CD8-positive, alpha-beta memory T cell (primary cell): ENCODE results near the gene EHBP1L1. TPM values are rescaled to one million over a fixed set of nuclear protein-coding genes. Genes with fewer than 3 reads are reported as not detected.
A peak's percentile ranks its signal among the peaks of the same experiment; 100 is the strongest.

Source experiments
- CTCF ChIA-PET: fragments of 350-600 bp; sonication (Branson Sonifier 250); formaldehyde crosslinking; loops from one replicate; lab custom pipeline; 2021; ENCODE audit warnings: antibody characterized with exemption; lab: Charles Lee
- POLR2A ChIA-PET: fragments of 350-600 bp; sonication (Branson Sonifier 250); formaldehyde crosslinking; loops from one replicate; lab custom pipeline; 2021; ENCODE audit warnings: antibody characterized with exemption; lab: Charles Lee
- DNase-seq, 5 donors: peaks; one replicate each; pipeline versions ENCODE4 v3.0.0 to v3.0.0-alpha.2; 2020 to 2022; ENCODE audit warnings: mixed read lengths in 1 of 5
- H3K27ac ChIP-seq: one replicate; pipeline ENCODE4 v1.7.0; 2013; ENCODE audit warnings: low read depth, mild to moderate bottlenecking, low read length, moderate library complexity
- H3K27me3 ChIP-seq: 2 replicates; pipeline ENCODE4 v1.7.0; 2013; ENCODE audit warnings: low read length, mild to moderate bottlenecking; ENCODE audit not compliant: insufficient read depth, poor library complexity, severe bottlenecking
- H3K36me3 ChIP-seq: 2 replicates; pipeline ENCODE4 v1.7.0; 2013; ENCODE audit warnings: mild to moderate bottlenecking, low read length, moderate library complexity; ENCODE audit not compliant: insufficient read depth
- H3K4me1 ChIP-seq: 2 replicates; pipeline ENCODE4 v1.7.0; 2013; ENCODE audit warnings: mild to moderate bottlenecking, low read length, moderate library complexity; ENCODE audit not compliant: insufficient read depth
- H3K4me3 ChIP-seq: 2 replicates; pipeline ENCODE4 v1.7.0; 2013; ENCODE audit warnings: mild to moderate bottlenecking, low read length
- H3K9me3 ChIP-seq: 2 replicates; pipeline ENCODE4 v1.7.0; 2013; ENCODE audit warnings: mild to moderate bottlenecking, low read length
- H3K27ac Mint-ChIP-seq, 8 donors: one replicate each; pipeline ENCODE4 v1.8.0; 2020 to 2021; ENCODE audit warnings: mixed read lengths in 8 of 8, mild to moderate bottlenecking in 6 of 8, inconsistent platforms in 3 of 8, moderate library complexity in 3 of 8
- H3K27me3 Mint-ChIP-seq, 2 donors: one replicate each; pipeline ENCODE4 v1.8.0; 2020 to 2021; ENCODE audit warnings: mixed read lengths in 2 of 2, mild to moderate bottlenecking in 1 of 2, moderate library complexity in 1 of 2
- H3K36me3 Mint-ChIP-seq, 3 donors: one replicate each; pipeline ENCODE4 v1.8.0; 2020 to 2021; ENCODE audit warnings: mixed read lengths in 3 of 3, inconsistent platforms in 1 of 3, mild to moderate bottlenecking in 1 of 3
- H3K4me1 Mint-ChIP-seq, 3 donors: one replicate each; pipeline ENCODE4 v1.8.0; 2020 to 2021; ENCODE audit warnings: mixed read lengths in 3 of 3, inconsistent platforms in 1 of 3, mild to moderate bottlenecking in 1 of 3
- H3K4me3 Mint-ChIP-seq, 7 donors: one replicate each; pipeline ENCODE4 v1.8.0; 2020 to 2021; ENCODE audit warnings: mixed read lengths in 7 of 7, mild to moderate bottlenecking in 6 of 7, moderate library complexity in 4 of 7, inconsistent platforms in 2 of 7
- H3K9me3 Mint-ChIP-seq, 5 donors: one replicate each; pipeline ENCODE4 v1.8.0; 2020 to 2022; ENCODE audit warnings: mixed read lengths in 5 of 5, mild to moderate bottlenecking in 3 of 5, moderate library complexity in 2 of 5, inconsistent platforms in 1 of 5
- polyA plus RNA-seq: library from polyadenylated mRNA; unstranded; fragments of 300-500 nt; fragmentation: Illumina TruSeq; gene quantifications from one replicate; pipeline ENCODE4 v1.2.3, GENCODE V29; 2021
- total RNA-seq, 2 experiments: library from RNA; stranded (reverse); gene quantifications; one replicate each; pipeline ENCODE4 v1.2.3, GENCODE V29; 2021

Gene EHBP1L1
- total and polyA plus RNA-seq, 3 experiments from 2014 or later = 25.1 to 100 (median 97.3) TPM

GRCh38 chr11:65536412-65537295 is 39.2 kb upstream of the EHBP1L1 start:
- H3K36me3 Mint-ChIP-seq = peaks cover 0 to 52% (median 6%) of the 10 kb centered on the region in 3 donors
- no peak overlapping the region for H3K4me3 ChIP-seq
- H3K9me3 ChIP-seq = no peaks in the 10 kb centered on the region
- peaks cover 3 to 8% (median 7%) of the 10 kb centered on the region in 3 donors for H3K4me1 Mint-ChIP-seq
- peaks cover 8% of the 10 kb centered on the region for H3K4me1 ChIP-seq
- H3K4me3 Mint-ChIP-seq = no peak overlapping the region
- H3K27ac ChIP-seq = no peak overlapping the region
- DNase-seq = no peak
- ChIA-PET POLR2A (interaction anchor here (1.1 kb wide), 1 partner anchor 12 kb away, joined by 4 read pairs; the partner anchor contains the start of gene SCYL1), CTCF (interaction anchor here (1.1 to 12.4 kb wide), 4 partner anchors 9 to 54 kb away, joined by 3 to 258 read pairs (median 6); partner anchors contain the start of genes FAM89B and KCNK7)
- peak overlapping the region in 1 of 8 donors; percentile 81 for H3K27ac Mint-ChIP-seq
- no peaks in the 10 kb centered on the region for H3K27me3 Mint-ChIP-seq
- no peaks in the 10 kb centered on the region for H3K27me3 ChIP-seq
- H3K9me3 Mint-ChIP-seq = no peaks in the 10 kb centered on the region
- peaks cover 7% of the 10 kb centered on the region for H3K36me3 ChIP-seq

- Mint-ChIP-seq H3K36me3 (peaks cover 0 to 49% (median 6%) of the 10 kb centered on the region in 3 donors), H3K4me3 (peak overlapping the region in 2 of 7 donors; percentile 24 to 42), H3K27ac (peak overlapping the region in 5 of 8 donors; percentile 12 to 92 (median 43)), H3K27me3 (no peaks in the 10 kb centered on the region), H3K4me1 (peaks cover 6 to 12% (median 12%) of the 10 kb centered on the region in 3 donors), H3K9me3 (no peaks in the 10 kb centered on the region)
- H3K36me3 ChIP-seq = peaks cover 7% of the 10 kb centered on the region
- no peak for DNase-seq
- no peaks in the 10 kb centered on the region for H3K9me3 ChIP-seq
- H3K27ac ChIP-seq = no peak overlapping the region
- H3K27me3 ChIP-seq = no peaks in the 10 kb centered on the region
- POLR2A ChIA-PET = interaction anchor here (0.5 to 1.1 kb wide), 3 partner anchors 8 to 123 kb away, joined by 3 to 7 read pairs (median 4); partner anchors contain the start of gene SCYL1
- H3K4me1 ChIP-seq = peaks cover 10% of the 10 kb centered on the region
- H3K4me3 ChIP-seq = no peak overlapping the region
- CTCF ChIA-PET = interaction anchor here (2.2 to 12.4 kb wide), 2 partner anchors 9 to 53 kb away, joined by 7 to 258 read pairs; partner anchors contain the start of gene KCNK7
Measured at GRCh38 chr11:65537296-65537597, 38.6 kb upstream of the EHBP1L1 start.

GRCh38 chr11:65537620-65538231 is 38.1 kb upstream of the EHBP1L1 start:
- H3K9me3 ChIP-seq = no peaks in the 10 kb centered on the region
- Mint-ChIP-seq H3K27me3 (no peaks in the 10 kb centered on the region), H3K27ac (peak overlapping the region in 6 of 8 donors; percentile 12 to 92 (median 49)), H3K4me1 (peaks cover 8 to 12% (median 12%) of the 10 kb centered on the region in 3 donors), H3K36me3 (peaks cover 0 to 44% (median 4%) of the 10 kb centered on the region in 3 donors), H3K4me3 (peak overlapping the region in 2 of 7 donors; percentile 24 to 42), H3K9me3 (no peaks in the 10 kb centered on the region)
- no peak for DNase-seq
- ChIA-PET CTCF (interaction anchor here (2.2 to 12.4 kb wide), 2 partner anchors 10 to 53 kb away, joined by 7 to 258 read pairs; partner anchors contain the start of gene KCNK7), POLR2A (interaction anchor here (0.5 to 1.1 kb wide), 3 partner anchors 8 to 123 kb away, joined by 3 to 7 read pairs (median 3); partner anchors contain the start of gene PCNX3)
- H3K36me3 ChIP-seq = peaks cover 2% of the 10 kb centered on the region
- H3K27me3 ChIP-seq = no peaks in the 10 kb centered on the region
- H3K27ac ChIP-seq = no peak overlapping the region
- H3K4me3 ChIP-seq = no peak overlapping the region
- H3K4me1 ChIP-seq = peaks cover 10% of the 10 kb centered on the region

GRCh38 chr11:65538232-65538914 is 37.5 kb upstream of the EHBP1L1 start:
- peak overlapping the region in 5 of 7 donors; percentile 26 to 87 (median 54) for H3K4me3 Mint-ChIP-seq

GRCh38 chr11:65538915-65539743 is 36.7 kb upstream of the EHBP1L1 start:
- Histone ChIP-seq H3K9me3 (no peaks in the 10 kb centered on the region), H3K27ac (no peak overlapping the region), H3K4me3 (no peak overlapping the region), H3K27me3 (no peaks in the 10 kb centered on the region), H3K4me1 (peaks cover 10% of the 10 kb centered on the region), H3K36me3 (no peaks in the 10 kb centered on the region)
- Mint-ChIP-seq H3K9me3 (no peaks in the 10 kb centered on the region), H3K4me3 (no peak overlapping the region), H3K4me1 (peaks cover 9 to 12% (median 12%) of the 10 kb centered on the region in 3 donors), H3K27me3 (no peaks in the 10 kb centered on the region), H3K27ac (peak overlapping the region in 2 of 8 donors; percentile 39 to 61), H3K36me3 (peaks cover 0 to 37% (median 4%) of the 10 kb centered on the region in 3 donors)
- CTCF ChIA-PET = interaction anchor here (0.7 to 12.4 kb wide), 16 partner anchors 8 to 75 kb away, joined by 3 to 258 read pairs (median 20); partner anchors contain the start of genes EHBP1L1, FAM89B, KCNK7 and LTBP3
- POLR2A ChIA-PET = interaction anchor here (0.9 to 2.9 kb wide), 7 partner anchors 13 to 183 kb away, joined by 3 to 34 read pairs (median 5); partner anchors contain the start of genes EHBP1L1, FAM89B and ZNRD2
- no peak for DNase-seq

More at GRCh38 chr11:65538232-65538914, 37.5 kb upstream of the EHBP1L1 start:
- Mint-ChIP-seq H3K27me3 (no peaks in the 10 kb centered on the region), H3K9me3 (no peaks in the 10 kb centered on the region), H3K27ac (peak overlapping the region in 2 of 8 donors; percentile 26 to 42), H3K4me1 (peaks cover 8 to 12% (median 12%) of the 10 kb centered on the region in 3 donors), H3K36me3 (peaks cover 0 to 37% (median 4%) of the 10 kb centered on the region in 3 donors)
- H3K27me3 ChIP-seq = no peaks in the 10 kb centered on the region
- no peaks in the 10 kb centered on the region for H3K36me3 ChIP-seq
- H3K27ac ChIP-seq = no peak overlapping the region
- H3K4me3 ChIP-seq = no peak overlapping the region
- DNase-seq = no peak
- ChIA-PET POLR2A (interaction anchor here (0.9 to 1.1 kb wide), 2 partner anchors 9 to 77 kb away, joined by 3 to 7 read pairs; partner anchors contain the start of gene PCNX3), CTCF (interaction anchor here (12.4 kb wide), 1 partner anchor 52 kb away, joined by 258 read pairs; the partner anchor contains the start of gene KCNK7)
- no peaks in the 10 kb centered on the region for H3K9me3 ChIP-seq
- H3K4me1 ChIP-seq = peaks cover 10% of the 10 kb centered on the region

- Mint-ChIP-seq H3K4me3 (peak overlapping the region; percentile 82 to 94 (median 87)), H3K9me3 (no peaks in the 10 kb centered on the region), H3K27me3 (no peaks in the 10 kb centered on the region), H3K36me3 (peaks cover 0 to 30% (median under 1%) of the 10 kb centered on the region in 3 donors), H3K27ac (peak overlapping the region in 5 of 8 donors; percentile 63 to 93 (median 81)), H3K4me1 (peaks cover 11 to 16% (median 12%) of the 10 kb centered on the region in 3 donors)
- POLR2A ChIA-PET = interaction anchor here (0.8 to 2.9 kb wide), 14 partner anchors 12 to 512 kb away, joined by 3 to 34 read pairs (median 4); partner anchors contain the start of genes EHBP1L1, FAM89B, PCNX3 and RELA
- no peak for DNase-seq
- H3K27me3 ChIP-seq = no peaks in the 10 kb centered on the region
- CTCF ChIA-PET = interaction anchor here (0.6 to 12.4 kb wide), 23 partner anchors 8 to 231 kb away, joined by 3 to 258 read pairs (median 7); partner anchors contain the start of genes EHBP1L1, FAM89B, KCNK7 and LTBP3
- H3K4me3 ChIP-seq = peak overlapping the region; percentile 74
- peak overlapping the region; percentile 24 for H3K27ac ChIP-seq
- no peaks in the 10 kb centered on the region for H3K36me3 ChIP-seq
- peaks cover 10% of the 10 kb centered on the region for H3K4me1 ChIP-seq
- no peaks in the 10 kb centered on the region for H3K9me3 ChIP-seq
Measured at GRCh38 chr11:65539744-65540289, 36.0 kb upstream of the EHBP1L1 start.
